ENCODE data around the gene TDRD6.

The TDRD6 gene

DNA sequence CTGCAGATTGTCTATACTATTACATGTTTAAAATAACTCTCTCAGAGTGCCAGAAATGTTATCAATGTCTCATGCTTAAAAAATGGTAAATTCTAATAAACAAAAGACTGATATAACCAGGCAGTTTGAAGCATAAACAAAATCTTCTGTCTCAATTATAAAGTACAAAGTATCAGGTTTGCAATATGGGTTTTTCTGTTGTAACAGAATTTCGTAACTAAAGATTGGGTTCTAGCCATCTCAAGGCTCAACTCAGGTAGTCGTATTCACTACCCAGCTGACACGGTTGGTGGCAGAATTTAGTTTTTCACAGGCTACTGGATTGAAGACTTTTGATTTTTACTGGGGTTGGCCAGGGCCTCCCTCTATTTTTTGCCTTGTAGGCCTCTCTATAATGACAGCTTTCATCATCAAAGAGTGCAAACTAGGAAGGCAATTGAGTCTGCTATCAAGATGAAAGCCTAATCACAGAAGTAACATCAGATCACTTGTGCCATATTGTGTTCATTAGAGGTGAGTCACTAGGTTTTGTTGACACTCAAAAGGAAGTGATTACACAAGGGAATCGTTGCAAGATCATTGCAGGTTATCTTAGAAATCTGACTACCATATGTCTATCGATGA is 38.7 kb upstream of the TDRD6 start:
- TF ChIP-seq NFIC (IDR thresholded peaks at IDR 0.05) (no peak), EP300 (IDR thresholded peaks at IDR 0.05; ENCODE audit: borderline replicate concordance) (no peak), RAD21 (IDR thresholded peaks at IDR 0.05; ENCODE audit: low read depth) (no peak), EGR1 (IDR thresholded peaks at IDR 0.05) (no peak), TAF1 (IDR thresholded peaks at IDR 0.05; ENCODE audit: low read depth) (no peak), TEAD4 (IDR thresholded peaks at IDR 0.05) (no peak), ZBTB7A (IDR thresholded peaks at IDR 0.05; ENCODE audit: low read depth) (no peak), CREB1 (IDR thresholded peaks at IDR 0.05; ENCODE audit: low read depth) (no peak), CEBPB (IDR thresholded peaks at IDR 0.05) (no peak), FOXM1 (IDR thresholded peaks at IDR 0.05; ENCODE audit: borderline replicate concordance, low read depth) (no peak), TCF12 (IDR thresholded peaks at IDR 0.05; ENCODE audit: low read depth) (no peak), YY1 (IDR thresholded peaks at IDR 0.05; ENCODE audit: low read depth) (no peak)
- TF ChIP-seq, protein P1, sequence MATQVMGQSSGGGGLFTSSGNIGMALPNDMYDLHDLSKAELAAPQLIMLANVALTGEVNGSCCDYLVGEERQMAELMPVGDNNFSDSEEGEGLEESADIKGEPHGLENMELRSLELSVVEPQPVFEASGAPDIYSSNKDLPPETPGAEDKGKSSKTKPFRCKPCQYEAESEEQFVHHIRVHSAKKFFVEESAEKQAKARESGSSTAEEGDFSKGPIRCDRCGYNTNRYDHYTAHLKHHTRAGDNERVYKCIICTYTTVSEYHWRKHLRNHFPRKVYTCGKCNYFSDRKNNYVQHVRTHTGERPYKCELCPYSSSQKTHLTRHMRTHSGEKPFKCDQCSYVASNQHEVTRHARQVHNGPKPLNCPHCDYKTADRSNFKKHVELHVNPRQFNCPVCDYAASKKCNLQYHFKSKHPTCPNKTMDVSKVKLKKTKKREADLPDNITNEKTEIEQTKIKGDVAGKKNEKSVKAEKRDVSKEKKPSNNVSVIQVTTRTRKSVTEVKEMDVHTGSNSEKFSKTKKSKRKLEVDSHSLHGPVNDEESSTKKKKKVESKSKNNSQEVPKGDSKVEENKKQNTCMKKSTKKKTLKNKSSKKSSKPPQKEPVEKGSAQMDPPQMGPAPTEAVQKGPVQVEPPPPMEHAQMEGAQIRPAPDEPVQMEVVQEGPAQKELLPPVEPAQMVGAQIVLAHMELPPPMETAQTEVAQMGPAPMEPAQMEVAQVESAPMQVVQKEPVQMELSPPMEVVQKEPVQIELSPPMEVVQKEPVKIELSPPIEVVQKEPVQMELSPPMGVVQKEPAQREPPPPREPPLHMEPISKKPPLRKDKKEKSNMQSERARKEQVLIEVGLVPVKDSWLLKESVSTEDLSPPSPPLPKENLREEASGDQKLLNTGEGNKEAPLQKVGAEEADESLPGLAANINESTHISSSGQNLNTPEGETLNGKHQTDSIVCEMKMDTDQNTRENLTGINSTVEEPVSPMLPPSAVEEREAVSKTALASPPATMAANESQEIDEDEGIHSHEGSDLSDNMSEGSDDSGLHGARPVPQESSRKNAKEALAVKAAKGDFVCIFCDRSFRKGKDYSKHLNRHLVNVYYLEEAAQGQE (IDR thresholded peaks at IDR 0.05; ENCODE audit: low read depth), result no peak
- TF ChIP-seq, protein P2, sequence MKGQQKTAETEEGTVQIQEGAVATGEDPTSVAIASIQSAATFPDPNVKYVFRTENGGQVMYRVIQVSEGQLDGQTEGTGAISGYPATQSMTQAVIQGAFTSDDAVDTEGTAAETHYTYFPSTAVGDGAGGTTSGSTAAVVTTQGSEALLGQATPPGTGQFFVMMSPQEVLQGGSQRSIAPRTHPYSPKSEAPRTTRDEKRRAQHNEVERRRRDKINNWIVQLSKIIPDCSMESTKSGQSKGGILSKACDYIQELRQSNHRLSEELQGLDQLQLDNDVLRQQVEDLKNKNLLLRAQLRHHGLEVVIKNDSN (IDR thresholded peaks at IDR 0.05), result no peak
- TF ChIP-seq, protein P3, sequence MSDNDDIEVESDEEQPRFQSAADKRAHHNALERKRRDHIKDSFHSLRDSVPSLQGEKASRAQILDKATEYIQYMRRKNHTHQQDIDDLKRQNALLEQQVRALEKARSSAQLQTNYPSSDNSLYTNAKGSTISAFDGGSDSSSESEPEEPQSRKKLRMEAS (IDR thresholded peaks at IDR 0.05), result no peak

DNA sequence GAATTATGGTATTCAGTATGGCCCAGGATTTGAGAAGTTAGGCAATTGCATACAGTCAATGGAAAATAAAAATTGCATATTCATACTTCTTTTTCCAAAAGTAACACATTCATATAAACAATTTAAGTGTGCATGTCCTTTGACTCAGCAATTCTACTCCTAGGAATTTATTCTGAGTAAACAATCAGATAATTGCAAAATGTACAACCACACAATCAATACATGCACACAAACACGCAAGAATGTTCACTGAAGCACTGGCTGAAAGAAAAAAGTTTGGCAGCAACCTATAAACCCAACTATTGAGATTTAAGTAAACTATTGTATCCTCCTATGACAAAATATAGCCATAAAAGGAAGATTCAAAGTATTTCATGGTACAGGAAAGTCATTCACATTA is 36.7 kb upstream of the TDRD6 start:
- TF ChIP-seq TAF1 (IDR thresholded peaks at IDR 0.05; ENCODE audit: low read depth), result no peak
- no peak for TF ChIP-seq NFIC (IDR thresholded peaks at IDR 0.05)
- TF ChIP-seq CEBPB (IDR thresholded peaks at IDR 0.05), result no peak
- TF ChIP-seq TCF12 (IDR thresholded peaks at IDR 0.05; ENCODE audit: low read depth), result no peak
- TF ChIP-seq TEAD4 (IDR thresholded peaks at IDR 0.05), result no peak
- TF ChIP-seq, protein P3 (IDR thresholded peaks at IDR 0.05), result no peak
- TF ChIP-seq FOXM1 (IDR thresholded peaks at IDR 0.05; ENCODE audit: borderline replicate concordance, low read depth), result no peak
- TF ChIP-seq EGR1 (IDR thresholded peaks at IDR 0.05), result no peak
- no peak for TF ChIP-seq CREB1 (IDR thresholded peaks at IDR 0.05; ENCODE audit: low read depth)
- no peak for TF ChIP-seq YY1 (IDR thresholded peaks at IDR 0.05; ENCODE audit: low read depth)

GRCh38 chr6:46651816-46652215 is 35.9 kb upstream of the TDRD6 start:
- TF ChIP-seq YY1 (IDR thresholded peaks at IDR 0.05; ENCODE audit: low read depth) (no peak), RAD21 (IDR thresholded peaks at IDR 0.05; ENCODE audit: low read depth) (no peak), CEBPB (IDR thresholded peaks at IDR 0.05) (no peak), FOXM1 (IDR thresholded peaks at IDR 0.05; ENCODE audit: borderline replicate concordance, low read depth) (no peak), ZBTB7A (IDR thresholded peaks at IDR 0.05; ENCODE audit: low read depth) (no peak), TEAD4 (IDR thresholded peaks at IDR 0.05) (no peak), EGR1 (IDR thresholded peaks at IDR 0.05) (no peak), TAF1 (IDR thresholded peaks at IDR 0.05; ENCODE audit: low read depth) (no peak), EP300 (IDR thresholded peaks at IDR 0.05; ENCODE audit: borderline replicate concordance) (no peak), TCF12 (IDR thresholded peaks at IDR 0.05; ENCODE audit: low read depth) (no peak), CREB1 (IDR thresholded peaks at IDR 0.05; ENCODE audit: low read depth) (no peak), NFIC (IDR thresholded peaks at IDR 0.05) (no peak)
- TF ChIP-seq, protein P1 (IDR thresholded peaks at IDR 0.05; ENCODE audit: low read depth), result no peak
- TF ChIP-seq, protein P2 (IDR thresholded peaks at IDR 0.05), result no peak
- TF ChIP-seq, protein P3 (IDR thresholded peaks at IDR 0.05), result no peak

DNA sequence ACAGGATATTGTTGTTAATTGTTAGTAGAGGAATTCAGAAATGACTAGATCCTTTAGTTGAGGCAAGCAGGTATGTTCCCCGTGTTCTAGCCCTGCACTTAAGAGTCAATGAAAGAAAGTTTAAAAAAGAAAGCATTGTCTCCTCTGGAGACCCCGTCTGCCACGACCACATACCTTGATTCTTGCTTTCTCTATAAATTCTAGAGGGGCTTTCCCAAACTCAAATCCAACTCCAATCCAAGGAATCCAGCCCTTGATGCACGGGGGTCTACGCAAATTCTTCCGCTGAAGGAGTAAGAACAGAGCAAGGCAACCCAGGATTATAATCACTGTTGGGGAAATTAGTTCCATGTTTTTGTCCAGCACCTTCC is 35.5 kb upstream of the TDRD6 start:
- no peak for TF ChIP-seq TCF12 (IDR thresholded peaks at IDR 0.05; ENCODE audit: low read depth)
- TF ChIP-seq YY1 (IDR thresholded peaks at IDR 0.05; ENCODE audit: low read depth), result no peak
- TF ChIP-seq ZBTB7A (IDR thresholded peaks at IDR 0.05; ENCODE audit: low read depth), result no peak; the same call in 1 of the 2 replicates
- TF ChIP-seq TEAD4 (IDR thresholded peaks at IDR 0.05), result no peak
- TF ChIP-seq RAD21 (IDR thresholded peaks at IDR 0.05; ENCODE audit: low read depth), result no peak

- TF ChIP-seq NFIC (IDR thresholded peaks at IDR 0.05) (peak; percentile 77), CEBPB (IDR thresholded peaks at IDR 0.05) (no peak), FOXM1 (IDR thresholded peaks at IDR 0.05; ENCODE audit: borderline replicate concordance, low read depth) (no peak; the same call in 1 of the 2 replicates), TEAD4 (IDR thresholded peaks at IDR 0.05) (peak; percentile 17; the same call in 1 of the 2 replicates), TCF12 (IDR thresholded peaks at IDR 0.05; ENCODE audit: low read depth) (0 out of 2 replicates have a peak, but pooled peaks have one; percentile 25), TAF1 (IDR thresholded peaks at IDR 0.05; ENCODE audit: low read depth) (no peak), EP300 (IDR thresholded peaks at IDR 0.05; ENCODE audit: borderline replicate concordance) (no peak), RAD21 (IDR thresholded peaks at IDR 0.05; ENCODE audit: low read depth) (no peak), EGR1 (IDR thresholded peaks at IDR 0.05) (peak; percentile 57), ZBTB7A (IDR thresholded peaks at IDR 0.05; ENCODE audit: low read depth) (no peak; the same call in 1 of the 2 replicates), YY1 (IDR thresholded peaks at IDR 0.05; ENCODE audit: low read depth) (0 out of 2 replicates have a peak, but pooled peaks have one; percentile 23), CREB1 (IDR thresholded peaks at IDR 0.05; ENCODE audit: low read depth) (no peak)
- TF ChIP-seq, protein P2 (IDR thresholded peaks at IDR 0.05), result no peak
- TF ChIP-seq, protein P3 (IDR thresholded peaks at IDR 0.05), result peak; percentile 63
- TF ChIP-seq, protein P1 (IDR thresholded peaks at IDR 0.05; ENCODE audit: low read depth), result no peak
Measured at GRCh38 chr6:46652603-46653438, 34.9 kb upstream of the TDRD6 start, which contains the start of the genes CYP39A1 and SLC25A27. Gene CYP39A1 (minus strand): TSS chr6:46652818. CDS start chr6:46652582, 236 bp downstream. Gene SLC25A27 (plus strand): TSS chr6:46652975. CDS start chr6:46653193, 218 bp downstream.

All from Ishikawa (cell line).